ENCODE results near the gene PRR23C.

GRCh38 chr3:139052802-139053600 lies 8.3 kb upstream of the PRR23C start:
- TF ChIP-seq POLR2AphosphoS5 (IDR thresholded peaks at IDR 0.05) (no peak), CTCF (IDR thresholded peaks at IDR 0.05) (no peak)

Data from stomach (tissue), 4 donors.